ENCODE measurements around the gene KLHL5.

The KLHL5 gene

DNA sequence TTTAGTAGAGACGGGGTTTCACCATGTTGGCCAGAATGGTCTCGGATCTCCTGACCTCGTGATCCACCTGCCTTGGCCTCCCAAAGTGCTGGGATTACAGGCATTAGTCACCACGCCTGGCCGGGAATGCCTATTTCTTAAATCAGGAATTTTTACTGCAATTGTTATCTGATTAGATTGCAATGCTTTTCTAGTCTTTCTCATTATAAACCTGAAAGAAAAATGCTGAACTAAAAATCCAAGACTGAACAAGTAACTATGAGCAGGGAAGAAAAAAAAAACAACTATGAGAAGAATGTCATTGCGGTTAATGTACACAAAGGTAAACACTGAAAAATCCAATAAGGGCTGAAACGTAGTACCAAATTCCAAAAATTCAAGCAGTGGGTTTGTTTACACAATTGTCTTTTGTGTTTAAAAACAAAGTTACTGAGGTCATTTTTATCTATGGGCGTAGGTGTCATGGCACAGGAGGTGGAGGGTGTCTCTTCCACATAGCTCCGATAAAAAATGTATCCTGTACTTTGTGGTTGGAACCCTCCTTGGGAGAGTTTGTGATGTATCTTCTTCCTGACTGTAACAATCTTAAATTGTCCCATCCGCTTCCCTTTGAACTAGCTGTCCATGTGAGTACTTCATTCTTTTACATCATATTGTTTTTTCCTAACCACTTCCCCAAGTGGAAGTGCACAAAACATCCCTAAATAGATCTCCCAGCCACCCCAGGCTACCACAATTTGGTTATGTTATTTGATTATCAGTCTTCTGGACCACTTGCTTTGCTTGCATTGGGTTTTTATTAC lies 18.8 kb upstream of the KLHL5 start:
- Histone ChIP-seq H3K27ac (ENCODE audit: low read length) (peak overlapping the region; percentile 67; the same call in 1 of the 2 replicates), H3K9me3 (ENCODE audit: insufficient read depth, low read length, severe bottlenecking) (no peaks in the 10 kb centered on the region), H3K4me2 (ENCODE audit: insufficient read depth, low read length) (peak overlapping the region; percentile 73), H3K4me3 (ENCODE audit: low read depth in 1 of 2, low read length in 2 of 2) (peak overlapping the region; percentile 32 to 64; a peak in 3 of 4 replicates), H3K79me2 (ENCODE audit: insufficient read depth, low read length) (peaks cover 10% of the 10 kb centered on the region), H3K36me3 (ENCODE audit: insufficient read depth, low read length) (no peaks in the 10 kb centered on the region), H3K4me1 (ENCODE audit: insufficient read depth, low read length) (peaks cover 41% of the 10 kb centered on the region), H2AFZ (ENCODE audit: low read depth, low read length) (peak overlapping the region; percentile 83), H4K20me1 (ENCODE audit: insufficient read depth, low read length) (no peaks in the 10 kb centered on the region), H3K27me3 (ENCODE audit: insufficient read depth, low read length, poor library complexity) (no peaks in the 10 kb centered on the region), H3K9ac (ENCODE audit: low read depth, low read length) (peak overlapping the region; percentile 78; the same call in 1 of the 2 replicates)
- ATAC-seq (ENCODE audit: insufficient read depth, low read depth) (no peak), DNase-seq (no peak)
- TF ChIP-seq CTCF (IDR thresholded peaks at IDR 0.05; ENCODE audit: borderline replicate concordance, extremely low read depth, low read length, poor library complexity, severe bottlenecking) (no peak), EZH2 (IDR thresholded peaks at IDR 0.05; ENCODE audit: borderline replicate concordance, low read depth, low read length, severe bottlenecking) (no peak)

GRCh38 chr4:39043861-39044363 lies 18.1 kb upstream of the KLHL5 start:
- no peak for TF ChIP-seq CTCF (IDR thresholded peaks at IDR 0.05; ENCODE audit: borderline replicate concordance, extremely low read depth, low read length, poor library complexity, severe bottlenecking)
- no peak for TF ChIP-seq EZH2 (IDR thresholded peaks at IDR 0.05; ENCODE audit: borderline replicate concordance, low read depth, low read length, severe bottlenecking)
- H3K79me2 ChIP-seq (ENCODE audit: insufficient read depth, low read length): peaks cover 12% of the 10 kb centered on the region
- peaks cover 42% of the 10 kb centered on the region for H3K4me1 ChIP-seq (ENCODE audit: insufficient read depth, low read length)
- no peaks in the 10 kb centered on the region for H3K9me3 ChIP-seq (ENCODE audit: insufficient read depth, low read length, severe bottlenecking)
- ATAC-seq (ENCODE audit: insufficient read depth, low read depth) (no peak; the same call in 2 of the 3 replicates), DNase-seq (no peak)
- peak overlapping the region; percentile 83 for H2AFZ ChIP-seq (ENCODE audit: low read depth, low read length)
- H3K27ac ChIP-seq (ENCODE audit: low read length): peak overlapping the region; percentile 67
- H4K20me1 ChIP-seq (ENCODE audit: insufficient read depth, low read length): no peaks in the 10 kb centered on the region
- H3K4me2 ChIP-seq (ENCODE audit: insufficient read depth, low read length): peak overlapping the region; percentile 73
- H3K9ac ChIP-seq (ENCODE audit: low read depth, low read length): peak overlapping the region; percentile 78
- H3K36me3 ChIP-seq (ENCODE audit: insufficient read depth, low read length): peaks cover 2% of the 10 kb centered on the region; the same call in 1 of the 2 replicates
- H3K4me3 ChIP-seq (ENCODE audit: low read depth in 1 of 2, low read length in 2 of 2): peak overlapping the region; percentile 32 to 64; a peak in 3 of 4 replicates
- H3K27me3 ChIP-seq (ENCODE audit: insufficient read depth, low read length, poor library complexity): no peaks in the 10 kb centered on the region

- Histone ChIP-seq H3K4me3 (ENCODE audit: low read depth in 1 of 2, low read length in 2 of 2) (peak overlapping the region; percentile 32 to 64; a peak in 3 of 4 replicates), H3K4me2 (ENCODE audit: insufficient read depth, low read length) (peak overlapping the region; percentile 73), H4K20me1 (ENCODE audit: insufficient read depth, low read length) (no peaks in the 10 kb centered on the region; the same call in 1 of the 2 replicates), H3K9me3 (ENCODE audit: insufficient read depth, low read length, severe bottlenecking) (no peaks in the 10 kb centered on the region), H2AFZ (ENCODE audit: low read depth, low read length) (peak overlapping the region; percentile 83), H3K4me1 (ENCODE audit: insufficient read depth, low read length) (peaks cover 42% of the 10 kb centered on the region), H3K27ac (ENCODE audit: low read length) (peak overlapping the region; percentile 67), H3K27me3 (ENCODE audit: insufficient read depth, low read length, poor library complexity) (no peaks in the 10 kb centered on the region), H3K36me3 (ENCODE audit: insufficient read depth, low read length) (peaks cover 2% of the 10 kb centered on the region; the same call in 1 of the 2 replicates), H3K9ac (ENCODE audit: low read depth, low read length) (peak overlapping the region; percentile 78), H3K79me2 (ENCODE audit: insufficient read depth, low read length) (peaks cover 17% of the 10 kb centered on the region)
- DNase-seq (peak; percentile 89), ATAC-seq (ENCODE audit: insufficient read depth, low read depth) (peak; percentile 79)
- TF ChIP-seq CTCF (IDR thresholded peaks at IDR 0.05; ENCODE audit: borderline replicate concordance, extremely low read depth, low read length, poor library complexity, severe bottlenecking) (peak; percentile 12), EZH2 (IDR thresholded peaks at IDR 0.05; ENCODE audit: borderline replicate concordance, low read depth, low read length, severe bottlenecking) (no peak)
These were observed 17.6 kb upstream of the KLHL5 start for GRCh38 chr4:39044364-39044955.

Data from DND-41 (cell line).